Measurements from ENCODE around the gene DHDH.
"Not testable (repeated sequence)": the region's sequence is repeated elsewhere in the genome, so short reads cannot be mapped to it uniquely, and the experiment has no call there.

The DHDH gene

DNA sequence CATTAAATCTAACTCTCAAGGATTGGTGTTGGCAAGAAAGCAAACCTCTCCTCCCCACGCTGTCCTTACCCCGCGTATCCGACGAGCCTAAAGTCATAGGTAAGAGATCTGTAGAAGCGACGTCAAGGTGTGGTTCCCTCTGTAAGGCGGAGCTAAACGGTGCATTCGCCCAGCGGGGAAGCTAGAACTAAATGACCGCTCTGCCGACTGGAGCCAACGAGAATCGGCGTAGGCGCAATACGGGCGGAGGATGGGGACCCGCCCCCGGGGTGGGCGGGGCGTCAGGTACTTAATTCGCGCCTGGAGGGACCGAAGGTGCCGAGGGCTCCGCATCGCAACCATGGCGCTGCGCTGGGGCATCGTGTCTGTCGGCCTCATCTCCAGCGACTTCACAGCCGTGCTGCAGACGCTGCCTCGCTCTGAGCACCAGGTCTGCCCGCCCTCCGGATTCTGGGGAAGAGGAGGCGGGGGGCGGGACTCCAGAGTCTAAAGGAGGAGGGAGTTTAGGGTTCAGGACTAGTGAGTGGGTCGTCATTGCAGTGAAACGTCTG, at the start of gene DHDH:
Gene DHDH, plus strand, starts transcription at position 318 of the 551 bp plus-strand sequence. Its CDS starts 23 bp downstream, at position 341.
- DNase-seq, result peak in 1 of 2 donors; percentile 4

DNA sequence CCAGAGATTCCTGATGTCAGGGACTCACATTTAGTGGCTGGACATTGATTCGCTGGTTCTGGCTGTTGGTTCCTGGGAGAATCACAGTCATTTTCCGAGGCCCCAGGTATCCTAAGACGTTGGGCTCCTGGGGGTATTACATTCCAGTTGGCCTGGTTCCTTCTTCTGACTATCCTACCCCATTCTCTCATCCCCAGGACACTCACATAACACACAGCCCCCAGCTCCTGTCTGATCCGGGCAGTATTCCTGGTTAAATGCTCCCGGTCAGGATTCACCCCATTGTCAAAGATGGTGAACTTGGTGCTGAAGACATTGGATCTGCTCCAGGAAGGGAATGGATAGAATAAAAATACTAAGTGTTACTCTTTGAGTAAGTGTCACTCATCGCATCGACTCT, 49.8 kb upstream of the DHDH start:
- no peak for DNase-seq

DNA sequence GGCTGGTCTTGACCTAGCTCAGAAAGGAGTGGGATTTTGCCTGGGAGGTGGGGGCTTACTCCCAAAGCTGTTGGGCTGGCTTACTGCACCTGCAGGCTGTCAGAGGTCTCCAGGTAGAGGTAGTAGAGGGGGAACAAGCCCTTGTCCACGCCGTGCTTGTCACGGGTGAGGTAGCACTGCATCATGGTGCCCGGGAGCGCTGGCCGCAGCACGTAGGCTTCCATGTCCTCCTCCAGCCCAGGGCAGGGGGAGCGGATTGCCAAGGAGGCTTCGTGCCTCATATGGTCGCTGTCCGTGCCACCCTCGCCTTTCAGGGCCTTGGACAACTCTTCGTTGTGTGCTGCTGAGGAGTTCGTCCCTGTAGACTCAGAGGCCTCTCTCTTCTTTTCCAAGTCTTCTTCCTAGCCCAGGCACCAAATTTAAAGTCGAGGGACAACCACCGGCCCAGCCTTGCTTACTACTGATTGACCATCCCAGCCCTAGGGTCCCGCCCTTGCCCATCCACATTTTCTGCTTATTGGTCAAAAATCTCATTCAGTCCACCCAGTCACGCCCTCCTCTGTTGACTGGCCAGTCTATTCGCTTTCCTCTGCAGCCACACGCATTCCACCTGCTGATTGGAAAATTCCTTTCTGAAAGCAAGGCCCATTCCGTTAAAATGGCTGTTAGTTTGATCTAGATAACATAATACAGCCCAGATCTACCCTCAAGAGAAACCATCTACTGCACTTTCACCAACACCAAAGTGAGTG, 45.5 kb upstream of the DHDH start:
- DNase-seq, result no peak

DNA sequence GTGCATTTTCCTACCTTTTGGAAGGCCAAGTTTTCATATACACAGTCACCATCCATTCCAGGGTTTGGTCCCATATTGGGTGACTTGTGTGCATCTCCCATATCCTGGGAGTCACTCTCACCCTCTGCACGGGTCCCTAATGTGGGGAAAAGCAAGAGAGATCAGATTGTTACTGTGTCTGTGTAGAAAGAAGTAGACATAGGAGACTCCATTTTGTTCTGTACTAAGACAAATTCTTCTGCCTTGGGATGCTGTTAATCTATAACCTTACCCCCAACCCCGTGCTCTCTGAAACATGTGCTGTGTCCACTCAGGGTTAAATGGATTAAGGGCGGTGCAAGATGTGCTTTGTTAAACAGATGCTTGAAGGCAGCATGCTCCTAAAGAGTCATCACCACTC, 44.0 kb upstream of the DHDH start:
- not testable (repeated sequence) for DNase-seq

DNA sequence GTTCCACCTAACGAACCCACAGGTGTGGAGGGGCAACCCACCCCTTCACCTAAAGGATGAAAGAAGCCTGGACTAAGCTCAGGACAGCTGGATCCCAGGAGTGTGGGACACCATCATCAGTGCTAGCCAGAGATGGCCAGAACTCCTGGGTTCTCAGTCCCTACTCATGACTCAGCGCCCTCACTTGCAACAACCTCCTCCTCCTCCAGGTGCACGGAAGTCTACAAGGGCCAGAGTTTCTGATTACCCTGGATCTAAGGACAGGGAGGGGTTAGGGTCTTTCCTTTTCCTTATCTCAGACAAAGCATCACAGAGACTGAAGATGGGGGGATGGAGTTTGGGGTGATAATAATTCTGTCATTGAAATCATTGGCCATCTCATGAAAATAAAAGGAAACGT, 42.9 kb upstream of the DHDH start:
- DNase-seq, result no peak

DNA sequence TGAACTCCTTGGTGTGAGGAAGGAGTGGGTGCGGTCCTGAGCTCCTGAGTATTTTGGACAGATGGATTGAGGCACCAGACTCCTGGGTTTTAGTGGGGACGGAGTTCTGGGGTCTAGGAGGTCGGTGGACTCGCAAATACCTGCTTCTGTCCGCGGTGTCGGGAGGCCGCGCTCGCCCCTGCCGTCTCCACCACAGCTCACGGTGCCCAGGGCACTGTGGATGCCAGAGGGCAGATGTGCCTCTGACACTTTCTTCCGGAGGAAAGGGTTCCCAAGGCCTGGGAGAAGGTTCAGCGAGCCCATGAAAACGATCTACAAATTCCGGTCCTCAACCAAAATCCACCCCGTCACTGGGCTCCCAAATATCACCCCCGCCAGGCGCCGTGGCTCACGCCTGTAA, 38.3 kb upstream of the DHDH start:
- DNase-seq, result no peak

DNA sequence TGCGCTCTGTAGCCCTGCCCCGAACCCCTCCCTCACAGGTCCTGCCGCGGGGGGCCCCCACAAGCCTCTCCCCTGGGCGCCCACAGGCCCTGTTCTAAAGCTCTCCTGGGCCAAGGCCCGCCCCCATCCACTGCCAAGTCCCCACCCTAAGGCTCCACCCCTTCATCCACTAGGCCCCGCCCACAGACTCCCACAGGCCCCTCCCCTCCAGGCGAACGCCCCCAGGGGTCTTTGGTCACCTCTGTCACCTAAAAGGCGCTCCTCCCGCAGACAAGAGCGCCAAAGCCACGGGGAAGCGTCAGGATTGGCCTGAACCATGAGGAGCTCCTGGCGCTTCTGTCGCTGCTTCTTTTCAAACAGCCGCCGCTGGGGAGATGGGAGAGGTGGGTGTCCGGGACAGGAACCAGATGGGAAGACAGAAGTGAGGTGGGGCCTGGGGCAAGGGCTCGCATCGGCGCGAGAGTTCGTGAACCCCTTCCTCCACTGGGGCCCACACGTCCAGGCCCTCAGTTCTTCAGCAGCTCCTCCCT, 37.2 kb upstream of the DHDH start:
- DNase-seq, result no peak

DNA sequence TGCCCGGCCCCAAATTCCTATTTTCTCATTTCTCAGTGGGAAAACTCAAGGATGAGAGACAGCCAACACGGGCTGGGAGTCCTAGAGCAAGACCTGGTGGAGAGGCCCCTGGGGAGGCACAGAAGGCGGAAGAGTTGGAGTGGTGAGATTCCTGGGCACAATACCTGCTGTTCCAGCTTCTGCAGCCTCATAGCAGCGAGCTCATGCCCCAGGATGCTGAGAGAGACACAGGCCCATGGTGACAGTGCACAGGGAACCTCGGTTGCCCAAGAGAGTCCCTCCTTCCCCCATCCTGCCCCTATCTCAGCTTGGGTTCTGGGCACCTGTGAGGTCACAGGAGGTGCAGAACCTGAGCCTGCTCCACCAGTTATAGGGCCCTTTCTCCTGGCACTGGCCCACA, 36.3 kb upstream of the DHDH start:
- no peak for DNase-seq

DNA sequence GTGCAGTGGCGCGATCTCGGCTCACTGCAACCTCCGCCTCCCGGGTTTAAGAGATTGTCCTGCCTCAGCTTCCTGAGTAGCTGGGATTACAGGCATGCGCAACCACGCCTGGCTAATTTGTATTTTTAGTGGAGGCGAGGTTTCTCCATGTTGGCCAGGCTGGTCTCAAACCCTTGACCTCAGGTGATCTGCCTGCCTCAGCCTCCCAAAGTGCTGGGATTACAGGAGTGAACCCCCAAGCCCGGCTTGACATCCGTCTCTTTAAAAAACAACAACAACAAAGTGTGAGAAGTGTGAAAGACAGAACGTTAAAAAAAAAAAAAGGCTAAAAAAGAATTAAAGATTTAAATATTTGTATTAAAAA, 34.1 kb upstream of the DHDH start:
- DNase-seq, result not testable (repeated sequence)

DNA sequence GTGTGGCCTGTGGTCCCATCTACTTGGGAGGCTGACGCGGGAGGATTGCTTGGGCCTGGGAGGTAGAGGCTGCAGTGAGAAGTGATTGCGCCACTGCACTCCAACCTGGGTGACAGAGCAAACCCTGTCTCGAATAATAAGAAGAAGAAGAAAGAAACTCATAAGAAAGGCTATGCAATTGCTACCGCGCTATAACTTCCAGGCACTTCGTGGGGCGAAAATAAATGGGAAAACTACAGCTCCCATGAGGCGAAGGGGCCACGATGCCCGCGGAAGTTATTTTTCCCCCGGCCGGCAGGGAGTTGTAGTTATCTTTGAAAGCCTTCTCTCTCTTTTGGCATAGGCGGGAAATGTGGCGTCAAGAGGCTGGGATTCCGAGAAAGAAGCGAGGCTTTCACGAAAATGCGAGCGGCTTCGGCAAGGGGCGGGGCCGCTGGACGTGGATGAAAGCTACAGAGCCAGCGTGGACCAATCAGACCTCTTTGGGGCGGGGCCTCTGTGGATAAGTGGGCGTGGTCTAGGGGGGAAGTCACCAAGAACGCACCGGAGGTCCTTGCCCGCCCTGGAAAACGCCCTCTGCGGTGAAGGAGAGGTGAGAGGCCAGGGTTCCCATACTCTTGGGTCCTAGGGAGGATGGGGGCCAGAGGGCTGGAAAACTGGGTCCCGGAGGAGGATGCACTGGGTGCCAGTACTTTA, 33.6 kb upstream of the DHDH start, which contains the start of gene NUCB1:
Gene NUCB1, plus strand, starts transcription at position 532 of the 696 bp plus-strand sequence. CDS start 485 bp downstream, outside the sequence.
- peak; percentile 89 to 94 for DNase-seq

DNA sequence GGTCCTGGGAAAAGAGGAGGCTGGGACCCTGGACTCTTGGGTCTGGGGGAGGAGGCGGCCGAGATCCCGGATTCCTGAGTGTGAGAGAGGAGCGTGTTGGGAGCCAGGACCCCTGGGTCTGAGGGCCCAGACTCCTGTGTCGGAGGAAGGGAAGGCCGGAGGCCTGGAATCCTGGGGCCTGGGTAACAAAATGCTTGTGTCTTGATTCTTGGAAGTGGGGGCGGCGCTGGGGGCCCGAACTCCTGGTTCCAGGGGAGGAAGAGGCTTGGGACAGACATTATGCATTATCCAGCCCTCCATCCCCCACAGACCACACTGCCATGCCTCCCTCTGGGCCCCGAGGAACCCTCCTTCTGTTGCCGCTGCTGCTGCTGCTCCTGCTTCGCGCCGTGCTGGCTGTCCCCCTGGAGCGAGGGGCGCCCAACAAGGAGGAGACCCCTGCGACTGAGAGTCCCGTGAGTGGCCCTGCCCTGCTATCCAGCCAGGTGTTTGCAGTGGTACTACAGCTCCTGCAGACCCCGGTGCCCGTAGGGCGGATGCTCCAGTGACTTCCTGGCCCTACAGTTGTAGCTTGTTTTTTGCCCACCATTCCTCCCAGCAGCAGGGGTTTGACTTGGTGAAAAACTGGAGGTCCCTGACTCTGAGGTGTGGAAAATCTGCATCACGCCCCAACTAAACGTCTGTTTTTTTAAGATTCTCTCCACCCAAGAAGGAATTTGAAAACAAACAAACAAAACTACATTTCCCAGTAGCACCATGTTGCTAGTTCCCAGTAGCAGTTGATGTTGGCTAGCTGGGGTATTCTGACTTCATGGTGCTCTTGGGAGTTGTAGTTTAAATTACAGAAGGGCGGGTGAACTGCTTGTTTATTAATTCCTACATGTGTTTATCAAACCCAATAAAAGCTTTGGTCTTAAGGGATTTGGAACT, 32.8 kb upstream of the DHDH start:
- DNase-seq, result no peak

DNA sequence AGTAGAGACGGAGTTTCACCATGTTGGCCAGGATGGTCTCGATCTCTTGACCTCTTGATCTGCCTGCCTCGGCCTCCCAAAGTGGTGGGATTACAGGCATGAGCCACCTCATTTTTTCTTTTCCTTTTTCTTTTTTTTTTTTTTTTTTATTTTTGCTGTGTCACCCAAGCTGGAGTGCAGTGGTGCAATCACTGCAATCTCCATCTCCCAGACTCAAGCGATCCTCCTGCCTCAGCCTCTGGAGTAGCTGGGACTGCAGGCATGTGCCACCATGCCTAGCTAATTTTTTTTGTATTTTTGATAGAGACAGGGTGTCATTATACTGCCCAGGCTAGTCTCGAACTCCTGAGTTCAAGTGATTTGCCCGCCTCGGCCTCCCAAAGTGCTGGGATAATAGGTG, 31.2 kb upstream of the DHDH start:
- DNase-seq, result not testable (repeated sequence)

DNA sequence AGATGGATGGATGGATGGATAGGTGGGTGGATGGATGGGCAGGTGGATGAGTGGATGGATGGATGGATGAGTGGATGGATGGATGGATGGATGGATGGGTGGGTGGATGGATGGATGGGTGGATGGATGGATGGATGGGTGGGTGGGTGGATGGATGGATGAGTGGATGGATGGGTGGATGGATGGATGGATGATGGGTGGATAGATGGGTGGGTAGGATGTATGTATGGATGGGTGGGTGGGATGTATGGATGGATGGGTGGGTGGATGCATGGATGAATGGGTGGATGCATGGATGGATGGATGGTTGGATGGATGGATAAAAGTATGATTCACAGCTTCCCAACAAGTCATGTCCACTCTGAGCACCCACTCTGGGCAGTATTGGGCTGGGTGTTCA, 29.7 kb upstream of the DHDH start:
- DNase-seq, result not testable (repeated sequence)

DNA sequence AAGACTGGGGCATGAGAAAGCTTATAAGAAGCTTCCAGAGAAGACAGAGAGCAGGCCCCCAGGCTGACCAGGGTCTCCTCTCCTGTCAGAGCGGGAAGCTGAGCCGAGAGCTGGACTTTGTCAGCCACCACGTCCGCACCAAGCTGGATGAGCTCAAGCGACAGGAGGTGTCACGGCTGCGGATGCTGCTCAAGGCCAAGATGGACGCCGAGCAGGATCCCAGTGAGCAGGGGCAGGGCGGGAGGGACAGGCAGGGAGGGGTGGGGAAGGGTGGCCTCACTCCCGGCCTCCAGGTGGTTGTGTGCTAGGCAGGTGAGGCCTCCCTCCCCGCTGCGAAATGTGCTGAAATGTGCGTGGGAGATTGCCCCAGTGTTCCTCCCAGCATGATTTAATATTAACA, 27.8 kb upstream of the DHDH start:
- DNase-seq, result no peak

DNA sequence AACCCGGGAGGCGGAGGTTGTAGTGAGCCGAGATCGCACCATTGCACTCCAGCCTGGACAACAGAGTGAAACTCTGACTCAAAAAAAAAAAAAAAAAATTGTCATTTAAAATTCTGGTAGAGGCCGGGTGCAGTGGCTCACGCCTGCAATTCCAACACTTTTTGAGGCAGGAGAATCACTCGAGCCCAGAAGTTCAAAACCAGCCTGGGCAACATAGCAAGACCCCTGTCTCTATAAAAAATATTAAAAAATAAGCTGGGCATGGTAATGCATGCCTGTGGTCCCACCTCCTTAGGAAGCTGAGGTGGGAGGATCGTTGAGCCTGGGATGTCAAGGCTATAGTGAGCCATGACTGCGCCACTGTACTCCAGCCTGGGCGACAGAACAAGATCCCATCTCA, 27.2 kb upstream of the DHDH start:
- no peak for DNase-seq

DNA sequence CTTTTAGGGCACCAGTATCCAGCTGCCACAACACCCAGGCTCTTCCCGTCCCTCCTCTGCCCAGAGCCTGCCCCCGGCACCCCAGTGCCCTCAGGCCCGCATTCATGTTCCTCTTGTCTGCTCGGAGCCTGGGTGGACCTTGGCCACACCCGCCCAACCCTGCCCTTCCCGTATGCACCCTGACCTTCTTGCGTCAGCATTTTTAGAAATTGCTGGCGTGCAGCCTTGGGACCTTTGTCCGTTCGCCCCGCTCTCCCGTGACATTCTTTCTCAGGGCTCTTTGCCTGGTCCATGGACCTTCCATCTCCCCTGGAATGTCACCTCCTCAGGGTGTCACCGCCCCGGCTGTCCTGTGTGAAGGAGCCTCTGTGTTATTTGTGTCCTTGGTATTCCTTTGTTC, 25.8 kb upstream of the DHDH start:
- DNase-seq, result no peak

DNA sequence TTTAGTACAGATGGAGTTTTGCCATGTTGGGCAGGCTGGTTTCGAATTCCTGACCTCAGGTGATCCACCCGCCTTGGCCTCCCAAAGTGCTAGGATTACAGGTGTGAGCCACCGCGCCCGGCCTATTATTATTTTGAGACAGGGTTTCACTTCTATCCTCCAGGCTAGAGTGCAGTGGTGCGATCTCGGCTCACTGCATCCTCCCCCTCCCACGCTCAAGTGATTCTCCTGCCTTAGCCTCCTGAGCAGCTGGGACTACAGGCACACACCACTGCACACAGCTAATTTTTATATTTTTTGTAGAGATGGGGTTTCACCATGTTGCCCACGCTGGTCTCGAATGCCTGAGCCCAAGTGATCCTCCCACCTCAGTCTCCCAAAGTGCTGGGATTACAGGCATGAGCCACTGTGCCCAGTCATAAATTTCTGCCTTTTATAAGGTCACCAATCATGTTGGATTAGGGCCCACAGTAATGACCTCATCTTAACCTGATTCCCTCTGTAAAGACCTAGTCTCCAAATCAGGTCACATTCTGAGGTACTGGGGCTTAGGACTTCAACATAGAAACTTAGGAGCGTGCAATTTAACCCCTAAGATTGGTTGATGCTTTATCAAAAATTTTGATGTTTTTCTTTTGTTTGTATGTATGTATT, 23.9 kb upstream of the DHDH start:
- DNase-seq, result not testable (repeated sequence)

DNA sequence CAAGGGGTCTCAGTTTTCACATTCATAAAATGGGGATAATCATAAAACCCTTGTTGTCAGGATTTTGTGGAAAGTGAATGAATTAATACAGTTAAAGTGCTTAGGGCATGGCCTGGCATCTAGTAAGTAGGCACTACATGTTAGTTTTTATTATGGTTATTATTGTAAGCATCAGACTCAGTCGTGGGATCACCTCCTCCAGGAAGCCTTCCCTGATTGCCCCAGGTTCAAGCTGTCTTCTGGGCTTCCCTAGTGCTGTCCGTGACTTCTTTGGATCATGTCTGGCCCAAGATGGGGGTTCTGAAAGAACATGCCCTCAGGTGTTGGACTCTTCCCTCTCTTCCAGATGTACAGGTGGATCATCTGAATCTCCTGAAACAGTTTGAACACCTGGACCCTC, 22.7 kb upstream of the DHDH start:
- DNase-seq, result no peak

DNA sequence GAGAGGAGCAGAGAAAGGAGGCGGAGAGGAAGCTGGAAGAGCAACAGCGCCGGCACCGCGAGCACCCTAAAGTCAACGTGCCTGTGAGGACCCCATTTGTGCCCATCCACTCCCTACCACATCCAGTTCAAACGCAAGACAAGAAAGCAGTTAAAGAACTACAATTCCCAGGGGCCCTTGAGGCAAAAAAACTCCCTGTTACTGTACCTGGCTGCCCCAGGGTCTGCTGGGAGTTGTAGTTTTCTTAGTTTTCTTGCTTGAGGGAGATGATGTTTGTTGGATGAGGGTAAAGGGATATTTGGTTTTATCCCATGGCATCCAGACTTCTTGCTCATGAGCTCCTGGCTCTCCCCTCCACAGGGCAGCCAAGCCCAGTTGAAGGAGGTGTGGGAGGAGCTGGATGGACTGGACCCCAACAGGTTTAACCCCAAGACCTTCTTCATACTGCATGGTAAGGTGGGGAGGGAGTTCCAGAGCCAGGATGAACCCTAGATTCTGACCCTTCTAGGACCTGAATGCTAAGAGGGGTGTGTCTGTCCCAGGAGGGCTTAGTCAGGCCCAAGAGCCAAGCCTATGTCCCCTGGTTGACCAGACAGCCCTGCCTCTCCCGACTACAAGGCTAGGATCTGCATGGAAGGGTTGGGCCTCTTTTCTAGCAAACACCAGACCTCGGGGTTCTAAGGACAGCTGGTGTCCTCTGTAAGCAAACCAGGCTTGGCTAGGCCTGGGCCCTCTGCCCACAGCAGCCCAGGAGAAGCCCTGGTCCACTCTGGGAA, 20.2 kb upstream of the DHDH start:
- DNase-seq, result no peak

DNA sequence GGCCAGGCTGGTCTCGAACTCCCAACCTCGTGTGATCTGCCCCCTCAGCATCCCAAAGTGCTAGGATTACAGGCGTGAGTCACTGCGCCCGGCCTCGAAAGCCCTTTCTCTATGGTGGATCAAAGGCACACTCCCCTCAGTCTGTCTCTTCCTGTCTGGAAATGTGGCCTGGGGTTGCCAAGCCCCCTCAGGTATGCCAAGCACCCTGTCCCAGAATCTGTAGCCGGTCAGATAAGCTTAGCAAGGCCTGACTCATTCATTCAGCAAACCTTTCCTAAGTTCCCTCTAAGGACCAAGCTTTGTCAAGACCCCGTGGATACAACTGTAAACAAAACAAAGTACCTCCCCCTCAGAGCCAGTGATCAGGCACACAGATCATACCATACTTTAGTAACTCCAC, 19.3 kb upstream of the DHDH start:
- no peak for DNase-seq

DNA sequence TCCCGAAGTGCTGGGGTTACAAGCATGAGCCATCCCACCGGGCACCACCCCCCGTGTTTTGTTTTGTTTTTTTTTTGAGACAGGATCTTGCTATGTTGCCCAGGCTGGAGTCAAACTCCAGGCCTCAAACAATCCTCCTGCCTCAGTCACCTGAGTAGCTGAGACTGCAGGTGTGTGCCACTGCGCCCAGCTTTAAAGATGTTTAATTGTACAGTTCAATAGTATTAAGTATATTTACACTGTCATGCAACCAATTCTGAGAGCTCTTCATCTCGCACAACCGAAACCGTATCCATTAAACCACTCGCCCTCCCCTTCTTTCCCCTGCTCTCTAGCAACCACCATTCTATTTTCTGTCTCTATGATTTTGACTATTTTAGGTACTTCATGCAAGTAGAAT, 17.7 kb upstream of the DHDH start:
- DNase-seq, result no peak
